ENCODE measurements around the gene SENP3.

The SENP3 gene

GRCh38 chr17:7615265-7615747 is 53.6 kb downstream of the SENP3 start:
- TF ChIP-seq CTCF (IDR thresholded peaks at IDR 0.05), result no peak

GRCh38 chr17:7618608-7619007 is 56.9 kb downstream of the SENP3 start:
- DNase-seq (ENCODE audit: low spot score), result no peak
- TF ChIP-seq CTCF (IDR thresholded peaks at IDR 0.05), result no peak
- Histone ChIP-seq H3K27ac (no peak overlapping the region), H3K4me3 (no peak overlapping the region)

More at GRCh38 chr17:7615265-7615747, 53.6 kb downstream of the SENP3 start:
- H3K4me3 ChIP-seq, result peak overlapping the region; percentile 65
- no peak for DNase-seq (ENCODE audit: low spot score)
- H3K27ac ChIP-seq, result peak overlapping the region; percentile 67 to 86

GRCh38 chr17:7620835-7621234 is 59.1 kb downstream of the SENP3 start:
- TF ChIP-seq CTCF (IDR thresholded peaks at IDR 0.05), result no peak

More at GRCh38 chr17:7620835-7621234, 59.1 kb downstream of the SENP3 start:
- Histone ChIP-seq H3K27ac (no peak overlapping the region), H3K4me3 (no peak overlapping the region)
- DNase-seq (ENCODE audit: low spot score), result no peak

Data from coronary artery (tissue), 2 donors.